ENCODE measurements around the gene TMEM184A.

DNA sequence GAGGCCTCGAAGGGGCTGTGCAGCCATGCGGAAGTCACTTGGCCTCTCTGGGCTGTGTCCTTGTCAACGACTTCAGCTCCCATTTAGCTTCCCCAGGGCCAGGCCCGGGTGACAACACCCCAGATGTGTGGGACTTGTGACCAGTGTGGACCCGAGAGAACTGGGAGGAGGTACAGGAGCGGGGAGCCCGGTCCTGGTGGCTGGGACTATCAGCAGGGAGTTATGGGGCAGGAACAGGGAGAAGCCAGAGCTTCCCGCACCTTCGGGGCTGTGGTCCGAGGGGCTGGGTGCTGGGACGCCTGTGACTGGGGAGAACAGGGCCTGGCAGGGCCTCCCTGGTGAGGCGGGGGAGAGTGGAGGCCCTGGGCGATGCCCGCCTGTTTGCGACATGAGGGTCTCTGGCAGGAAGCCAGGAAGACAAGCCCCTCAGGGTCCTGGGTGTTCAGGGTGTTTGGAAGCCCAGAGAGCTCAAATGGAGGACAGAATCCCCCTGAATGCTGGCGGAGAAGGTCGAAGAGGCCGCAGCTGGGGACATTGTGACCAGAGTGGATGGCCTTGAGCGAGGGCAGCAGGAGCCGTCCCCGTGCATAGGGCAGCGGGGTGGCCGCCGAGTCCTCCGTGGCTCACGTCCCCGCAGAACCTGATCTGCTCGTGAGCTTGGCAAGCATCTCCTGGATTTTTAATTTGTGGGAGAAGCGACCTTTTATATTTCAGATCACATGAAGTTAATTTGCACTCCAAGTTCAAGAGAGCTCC, 43.8 kb upstream of the TMEM184A start:
- TF ChIP-seq POLR2AphosphoS5 (IDR thresholded peaks at IDR 0.05) (no peak), CTCF (IDR thresholded peaks at IDR 0.05) (no peak)

All from breast epithelium (tissue), 3 donors.